ENCODE measurements around the gene DEAF1.

DEAF1 gene

DNA sequence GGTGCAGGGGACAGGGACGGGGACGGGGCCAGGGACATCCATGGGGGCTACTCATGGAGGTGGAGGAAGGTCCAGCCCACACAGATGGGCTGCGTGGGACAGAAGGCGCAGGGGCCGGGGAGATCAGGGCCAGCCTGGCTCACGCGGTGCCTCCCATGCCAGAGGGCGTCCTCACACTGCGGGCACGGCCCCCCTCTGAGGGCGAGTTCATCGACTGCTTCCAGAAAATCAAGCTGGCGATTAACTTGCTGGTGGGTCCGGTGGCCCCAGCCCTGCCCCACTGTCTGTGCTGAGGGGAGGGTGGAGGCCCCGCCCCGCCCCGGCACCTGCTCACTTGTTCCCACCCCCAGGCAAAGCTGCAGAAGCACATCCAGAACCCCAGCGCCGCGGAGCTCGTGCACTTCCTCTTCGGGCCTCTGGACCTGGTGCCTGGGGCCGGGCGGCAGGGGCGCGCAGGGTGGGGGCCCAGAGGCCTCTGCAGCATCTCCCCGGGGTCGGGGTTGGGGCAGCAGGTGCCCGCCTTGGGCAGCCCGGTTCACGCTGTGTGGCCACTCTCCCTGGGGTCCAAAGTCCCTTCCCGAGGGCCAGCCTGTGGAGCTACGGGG, 26.8 kb upstream of the DEAF1 start:
- DNase-seq (ENCODE audit: low read depth in 2 of 2): no peak

- DNase-seq (ENCODE audit: low read depth in 2 of 2): no peak
Observed at GRCh38 chr11:721247-721740, 26.3 kb upstream of the DEAF1 start.

DNA sequence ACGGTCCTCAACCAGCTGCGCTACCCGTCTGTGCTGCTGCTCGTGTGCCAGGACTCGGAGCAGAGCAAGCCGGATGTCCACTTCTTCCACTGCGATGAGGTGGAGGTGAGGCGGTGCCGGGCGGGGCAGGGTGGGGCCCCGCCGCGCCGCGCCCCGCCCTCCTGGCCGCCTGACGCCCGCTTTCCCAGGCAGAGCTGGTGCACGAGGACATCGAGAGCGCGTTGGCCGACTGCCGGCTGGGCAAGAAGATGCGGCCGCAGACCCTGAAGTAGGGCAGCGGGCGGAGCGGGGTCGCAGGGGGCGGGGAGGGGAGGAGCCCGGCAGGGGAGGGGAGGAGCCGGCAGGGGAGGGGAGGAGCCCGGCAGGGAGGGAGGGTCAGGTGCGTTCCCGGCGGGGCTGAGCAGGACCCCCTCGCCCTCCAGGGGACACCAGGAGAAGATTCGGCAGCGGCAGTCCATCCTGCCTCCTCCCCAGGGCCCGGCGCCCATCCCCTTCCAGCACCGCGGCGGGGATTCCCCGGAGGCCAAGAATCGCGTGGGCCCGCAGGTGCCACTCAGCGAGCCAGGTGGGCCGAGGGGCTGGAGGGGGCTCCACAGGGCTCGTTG, 25.7 kb upstream of the DEAF1 start:
- no peak for DNase-seq (ENCODE audit: low read depth in 2 of 2)

DNA sequence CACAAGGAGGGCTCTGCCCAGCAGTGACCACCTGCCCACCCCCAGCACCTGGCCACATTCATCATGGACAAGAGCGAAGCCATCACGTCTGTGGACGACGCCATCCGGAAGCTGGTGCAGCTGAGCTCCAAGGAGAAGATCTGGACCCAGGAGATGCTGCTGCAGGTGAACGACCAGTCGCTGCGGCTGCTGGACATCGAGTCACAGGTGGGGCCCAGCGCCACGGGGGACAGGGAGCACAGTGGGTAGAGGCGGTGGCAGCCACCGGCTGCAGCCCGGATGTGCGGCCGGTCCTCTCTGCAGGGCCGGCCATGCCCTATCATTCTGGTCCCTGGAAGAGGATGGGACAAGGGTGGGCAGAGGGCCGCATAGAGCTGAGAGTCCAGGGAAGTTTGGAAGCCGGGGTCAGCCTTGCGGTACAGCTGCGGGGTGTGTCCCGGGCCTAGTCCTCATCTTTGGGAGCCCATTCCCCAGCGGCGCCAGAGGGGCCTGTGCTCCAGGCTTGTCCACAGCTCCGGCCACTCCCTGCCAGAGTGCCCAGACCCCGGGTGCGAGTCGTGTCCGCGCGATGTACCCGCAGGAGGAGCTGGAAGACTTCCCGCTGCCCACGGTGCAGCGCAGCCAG, 25.1 kb upstream of the DEAF1 start:
- no peak for DNase-seq (ENCODE audit: low read depth in 2 of 2)

GRCh38 chr11:719214-720016, 24.4 kb upstream of the DEAF1 start:
- no peak for DNase-seq (ENCODE audit: low read depth in 2 of 2)

DNA sequence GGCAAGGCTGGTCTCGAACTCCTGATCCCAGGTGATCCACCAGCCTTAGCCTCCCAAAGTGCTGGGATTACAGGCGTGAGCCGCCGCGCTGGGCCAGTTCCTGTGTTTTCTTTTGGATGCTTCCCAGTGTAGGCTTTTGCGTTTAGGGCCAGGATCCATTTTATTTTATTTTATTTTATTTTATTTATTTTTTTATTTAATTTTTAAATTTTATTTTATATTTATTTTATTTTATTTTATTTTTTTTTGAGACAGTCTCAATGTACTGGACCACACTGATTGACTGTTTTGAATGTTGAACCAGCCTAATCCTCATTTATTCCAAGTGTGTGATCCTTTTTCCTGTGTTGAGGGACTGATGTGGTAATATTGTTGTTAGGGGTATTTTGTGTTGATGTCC, 19.4 kb upstream of the DEAF1 start:
- DNase-seq (ENCODE audit: low read depth in 2 of 2): no peak

DNA sequence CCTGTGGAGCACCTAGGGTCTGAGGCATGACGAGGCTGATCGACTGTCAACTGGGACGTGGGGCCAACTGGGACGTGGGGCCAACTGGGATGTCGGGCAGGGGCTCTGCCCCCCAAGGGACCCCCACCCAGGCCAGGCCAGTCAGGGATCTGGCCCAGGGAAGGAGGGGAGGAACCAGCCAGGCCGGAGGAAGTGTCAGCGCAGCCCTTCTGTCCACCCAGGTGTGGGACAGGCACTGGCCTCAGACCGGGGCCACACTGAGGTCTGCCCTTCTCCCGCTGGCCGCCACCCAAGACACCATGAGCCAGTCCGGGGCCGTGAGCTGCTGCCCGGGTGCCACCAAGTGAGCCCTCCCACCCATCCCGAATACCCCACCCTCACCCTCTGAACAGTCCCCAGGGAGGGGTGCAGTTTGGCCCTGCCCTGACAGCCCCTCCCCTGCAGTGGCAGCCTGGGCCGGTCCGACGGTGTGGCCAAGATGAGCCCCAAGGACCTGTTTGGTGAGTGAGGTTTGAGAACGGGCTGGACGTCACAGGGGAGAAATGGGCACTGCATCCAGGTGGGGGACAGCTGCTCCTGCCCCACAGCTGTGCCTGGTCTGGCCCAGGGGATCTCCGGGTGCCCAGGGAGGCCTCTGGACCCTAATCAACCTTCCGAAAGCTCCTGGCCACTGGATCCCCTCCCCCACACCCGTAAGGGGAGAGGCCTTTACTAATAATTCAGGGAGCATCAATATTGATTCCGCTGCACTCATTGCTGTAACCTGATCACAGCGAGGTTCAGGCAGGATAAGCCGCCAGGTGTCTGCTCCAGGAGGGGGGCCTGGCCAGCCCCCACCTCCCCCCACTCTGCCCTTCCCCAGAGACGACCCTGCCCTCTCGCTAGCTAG, 14.3 kb upstream of the DEAF1 start:
- DNase-seq (ENCODE audit: low read depth in 2 of 2): no peak

GRCh38 chr11:708511-708910, 13.5 kb upstream of the DEAF1 start:
- no peak for DNase-seq (ENCODE audit: low read depth in 2 of 2)

DNA sequence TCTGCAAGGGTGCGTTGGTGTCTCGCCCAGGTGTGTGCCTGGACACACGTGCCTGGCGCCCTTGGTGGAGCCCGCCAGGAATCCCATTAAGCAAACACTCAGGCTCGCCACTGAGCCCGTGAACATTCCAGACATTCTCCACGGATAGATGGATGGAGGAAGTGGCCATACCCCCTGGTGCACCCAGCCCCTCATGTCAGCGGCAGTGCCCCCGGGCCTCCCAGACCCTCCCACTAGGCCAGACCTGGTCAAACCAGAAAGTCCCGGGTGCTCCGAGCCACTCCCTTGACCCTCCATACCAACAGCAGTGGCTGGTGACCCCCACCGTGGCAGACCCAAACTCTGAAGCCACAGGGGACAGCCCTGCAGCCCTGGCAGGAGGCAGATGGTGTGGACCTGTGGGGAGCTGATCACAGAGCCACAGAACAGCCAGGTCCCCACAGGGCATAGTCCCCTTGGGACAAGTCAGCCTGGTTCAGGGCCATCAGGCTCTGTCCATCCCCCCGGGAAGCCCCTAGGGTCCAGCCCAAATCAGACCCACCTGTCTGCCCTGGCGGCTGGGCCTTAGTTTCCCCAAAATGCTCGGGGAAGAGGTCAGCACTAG, 12.9 kb upstream of the DEAF1 start:
- no peak for DNase-seq (ENCODE audit: low read depth in 2 of 2)

DNA sequence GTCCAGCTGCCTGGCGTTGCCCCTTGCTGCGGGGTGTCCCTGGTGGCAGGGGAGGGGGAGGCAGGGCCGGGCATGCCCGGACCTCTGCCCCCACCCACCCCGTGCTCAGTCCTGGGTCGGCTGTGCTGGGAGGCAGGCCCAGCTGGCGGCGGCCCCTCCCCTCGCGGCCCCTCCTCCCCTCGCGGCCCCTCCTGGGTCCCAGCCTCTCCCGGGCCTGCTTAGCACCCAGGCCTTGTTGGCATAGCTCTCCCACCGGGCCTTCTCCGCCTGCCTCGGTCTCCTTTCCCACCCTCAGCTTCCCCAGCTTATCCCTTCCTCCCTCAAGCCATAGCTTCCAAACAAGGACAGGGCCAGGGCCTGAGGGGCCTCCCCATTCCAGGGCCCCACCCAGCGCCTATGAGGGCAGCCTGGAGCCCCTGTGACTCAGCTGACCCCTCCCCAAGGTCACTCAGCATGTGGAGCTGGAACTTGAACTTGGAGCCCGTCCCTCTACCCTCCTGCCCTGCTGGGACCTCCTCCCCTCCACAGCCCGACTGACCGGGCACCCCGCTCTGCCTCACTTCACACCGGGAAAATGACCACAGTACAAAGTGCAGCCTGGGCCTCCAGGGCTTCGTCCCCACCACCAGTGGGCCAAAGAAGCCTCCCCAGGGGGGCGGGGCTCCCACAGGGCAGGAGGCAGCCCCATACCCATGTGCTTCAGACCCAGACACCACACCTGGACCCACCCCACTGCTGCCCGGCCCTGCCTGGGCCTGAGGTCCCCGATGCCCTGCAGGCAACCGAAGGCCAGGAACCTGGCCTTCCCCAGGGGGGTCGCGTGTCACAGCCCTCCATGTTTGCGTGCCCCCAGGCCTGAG, 12.2 kb upstream of the DEAF1 start:
- no peak for DNase-seq (ENCODE audit: low read depth in 2 of 2)

DNA sequence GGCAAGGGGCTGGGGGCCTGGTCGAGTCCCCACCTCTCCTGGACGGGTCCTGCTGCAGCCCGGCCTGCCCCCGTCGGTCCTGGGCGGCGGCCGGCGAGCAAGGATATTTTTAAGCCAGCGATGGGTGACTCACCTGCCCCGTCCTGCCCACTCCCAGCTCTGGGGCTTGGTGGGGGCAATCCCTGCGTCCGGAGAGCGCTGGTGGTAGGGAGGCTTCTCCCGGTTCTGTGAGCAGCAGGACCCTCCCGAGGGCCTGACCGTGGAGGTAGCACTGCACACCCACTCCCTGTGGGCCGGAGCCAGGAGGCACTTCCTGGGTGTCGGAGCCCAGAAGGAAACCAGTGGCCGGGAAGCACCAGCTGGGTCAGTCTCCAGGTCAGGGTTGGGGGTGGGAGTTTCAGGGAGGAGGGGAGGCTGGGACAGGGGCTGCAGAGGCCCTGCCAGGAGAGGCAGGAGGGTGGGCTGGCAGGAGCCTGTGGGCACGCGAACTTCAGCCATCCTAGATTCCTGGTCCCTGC, 11.5 kb upstream of the DEAF1 start:
- no peak for DNase-seq (ENCODE audit: low read depth in 2 of 2)

GRCh38 chr11:705646-706438, 10.8 kb upstream of the DEAF1 start, which contains the start of gene EPS8L2:
TSS of gene EPS8L2 (plus strand) at chr11:706231. CDS start at chr11:709408, 3,177 bp downstream.
- DNase-seq (ENCODE audit: low read depth in 2 of 2): no peak

- DNase-seq (ENCODE audit: low read depth in 2 of 2): no peak
Observed at GRCh38 chr11:704781-705645, 10.0 kb upstream of the DEAF1 start.

GRCh38 chr11:704228-704674, 9.2 kb upstream of the DEAF1 start:
- DNase-seq (ENCODE audit: low read depth in 2 of 2): no peak

DNA sequence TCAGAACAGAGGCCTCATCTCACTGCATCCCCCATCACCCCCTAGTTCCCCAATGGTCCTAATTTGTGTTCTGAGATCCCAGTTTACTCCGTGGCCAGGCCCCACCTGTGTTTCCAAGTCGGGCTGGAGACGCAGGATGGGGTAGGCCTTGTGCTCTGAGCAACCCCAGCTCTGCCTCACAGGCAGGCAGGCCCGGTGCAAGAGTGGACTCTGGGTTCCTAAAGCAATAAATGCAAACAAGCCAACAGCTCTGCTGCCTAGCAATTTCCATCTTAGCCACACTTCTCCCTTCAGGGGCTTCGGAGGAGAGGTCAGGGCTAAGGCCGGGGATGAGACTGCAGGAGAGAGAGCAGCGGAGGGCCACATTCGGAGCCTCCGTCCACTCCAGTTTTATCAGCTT, 8.5 kb upstream of the DEAF1 start:
- DNase-seq (ENCODE audit: low read depth in 2 of 2): no peak

GRCh38 chr11:702462-703461, 7.7 kb upstream of the DEAF1 start:
- DNase-seq (ENCODE audit: low read depth in 2 of 2): no peak

All from stimulated activated CD8-positive, alpha-beta memory T cell treated with anti-CD3 and anti-CD28 coated beads, Interleukin-15, amount 100 ng/mL, for 48 hours (primary cell).